Ishikawa (cell line): ENCODE results near the gene GPR78.

ENCODE experiments used
- EGR1 ChIP-seq: IDR thresholded peaks from 2 replicates; pipeline ENCODE4 v1.6.1; 2012
- EP300 ChIP-seq: IDR thresholded peaks from 2 replicates; pipeline ENCODE4 v1.6.1; 2012; ENCODE audit warnings: borderline replicate concordance
- FOXM1 ChIP-seq: IDR thresholded peaks from 2 replicates; pipeline ENCODE4 v1.6.1; 2012; ENCODE audit warnings: low read depth, borderline replicate concordance
- NFIC ChIP-seq: IDR thresholded peaks from 2 replicates; pipeline ENCODE4 v1.6.1; 2012
- RAD21 ChIP-seq: IDR thresholded peaks from 2 replicates; pipeline ENCODE4 v1.6.1; 2012; ENCODE audit warnings: low read depth
- TAF1 ChIP-seq: IDR thresholded peaks from 2 replicates; pipeline ENCODE4 v1.6.1; 2012; ENCODE audit warnings: low read depth, mild to moderate bottlenecking
- YY1 ChIP-seq: IDR thresholded peaks from 2 replicates; pipeline ENCODE4 v1.6.1; 2012; ENCODE audit warnings: low read depth
- ZBTB7A ChIP-seq: IDR thresholded peaks from 2 replicates; pipeline ENCODE4 v1.6.1; 2012; ENCODE audit warnings: low read depth
- TF ChIP-seq, protein P1 (sequence below): IDR thresholded peaks from 2 replicates; pipeline ENCODE4 v1.6.1; 2012; ENCODE audit warnings: low read depth, mild to moderate bottlenecking
- TF ChIP-seq, protein P2 (sequence below): IDR thresholded peaks from 2 replicates; pipeline ENCODE4 v1.6.1; 2012
- TF ChIP-seq, protein P3 (sequence below): IDR thresholded peaks from 2 replicates; pipeline ENCODE4 v1.6.1; 2012

DNA sequence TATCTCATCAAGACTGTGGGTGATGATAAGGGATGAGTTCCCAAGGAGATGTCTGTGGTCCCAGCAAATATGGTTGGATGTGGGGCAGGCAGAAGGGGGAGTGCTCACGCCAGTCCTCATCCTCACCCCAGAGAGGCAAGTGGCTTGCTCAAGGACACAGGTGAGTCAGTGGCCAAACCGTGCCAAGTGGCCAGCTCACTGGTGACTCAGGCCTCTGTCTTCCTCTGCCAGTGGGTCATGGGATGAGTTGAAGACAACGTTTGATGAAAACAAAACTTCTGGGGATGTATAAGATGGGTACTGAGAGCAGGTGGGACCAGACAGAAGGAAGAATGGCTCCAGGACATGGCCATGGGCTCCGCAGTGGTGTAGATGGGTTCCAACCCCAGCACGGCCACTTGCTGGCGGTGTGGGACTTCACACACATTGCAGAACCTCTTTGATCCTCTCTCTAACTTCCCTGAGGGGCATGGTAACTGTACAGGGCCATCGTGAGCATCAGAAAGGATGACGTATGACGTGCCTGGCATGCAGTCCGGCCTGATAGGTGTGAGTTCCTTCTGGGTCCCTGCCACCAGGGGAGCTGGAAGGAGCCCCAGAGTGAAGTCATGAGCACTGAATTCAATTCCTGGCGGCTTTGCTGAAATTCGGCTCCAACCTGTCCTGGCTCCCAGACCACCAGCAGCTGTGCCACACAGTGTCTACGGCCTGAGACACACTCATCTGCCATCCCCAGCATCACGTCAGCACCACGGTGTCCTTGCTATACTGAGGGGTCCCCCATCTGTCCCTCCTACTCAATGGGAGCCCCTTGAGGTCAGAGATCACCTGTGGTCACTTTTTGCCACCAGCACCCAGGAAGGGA lies 41.3 kb upstream of the GPR78 start:
- TF ChIP-seq, protein P1, sequence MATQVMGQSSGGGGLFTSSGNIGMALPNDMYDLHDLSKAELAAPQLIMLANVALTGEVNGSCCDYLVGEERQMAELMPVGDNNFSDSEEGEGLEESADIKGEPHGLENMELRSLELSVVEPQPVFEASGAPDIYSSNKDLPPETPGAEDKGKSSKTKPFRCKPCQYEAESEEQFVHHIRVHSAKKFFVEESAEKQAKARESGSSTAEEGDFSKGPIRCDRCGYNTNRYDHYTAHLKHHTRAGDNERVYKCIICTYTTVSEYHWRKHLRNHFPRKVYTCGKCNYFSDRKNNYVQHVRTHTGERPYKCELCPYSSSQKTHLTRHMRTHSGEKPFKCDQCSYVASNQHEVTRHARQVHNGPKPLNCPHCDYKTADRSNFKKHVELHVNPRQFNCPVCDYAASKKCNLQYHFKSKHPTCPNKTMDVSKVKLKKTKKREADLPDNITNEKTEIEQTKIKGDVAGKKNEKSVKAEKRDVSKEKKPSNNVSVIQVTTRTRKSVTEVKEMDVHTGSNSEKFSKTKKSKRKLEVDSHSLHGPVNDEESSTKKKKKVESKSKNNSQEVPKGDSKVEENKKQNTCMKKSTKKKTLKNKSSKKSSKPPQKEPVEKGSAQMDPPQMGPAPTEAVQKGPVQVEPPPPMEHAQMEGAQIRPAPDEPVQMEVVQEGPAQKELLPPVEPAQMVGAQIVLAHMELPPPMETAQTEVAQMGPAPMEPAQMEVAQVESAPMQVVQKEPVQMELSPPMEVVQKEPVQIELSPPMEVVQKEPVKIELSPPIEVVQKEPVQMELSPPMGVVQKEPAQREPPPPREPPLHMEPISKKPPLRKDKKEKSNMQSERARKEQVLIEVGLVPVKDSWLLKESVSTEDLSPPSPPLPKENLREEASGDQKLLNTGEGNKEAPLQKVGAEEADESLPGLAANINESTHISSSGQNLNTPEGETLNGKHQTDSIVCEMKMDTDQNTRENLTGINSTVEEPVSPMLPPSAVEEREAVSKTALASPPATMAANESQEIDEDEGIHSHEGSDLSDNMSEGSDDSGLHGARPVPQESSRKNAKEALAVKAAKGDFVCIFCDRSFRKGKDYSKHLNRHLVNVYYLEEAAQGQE: no peak
- TF ChIP-seq YY1 (no peak), EP300 (no peak), RAD21 (no peak), NFIC (no peak; the same call in 1 of the 2 replicates), FOXM1 (no peak), EGR1 (no peak), TAF1 (no peak), ZBTB7A (no peak)
- TF ChIP-seq, protein P2, sequence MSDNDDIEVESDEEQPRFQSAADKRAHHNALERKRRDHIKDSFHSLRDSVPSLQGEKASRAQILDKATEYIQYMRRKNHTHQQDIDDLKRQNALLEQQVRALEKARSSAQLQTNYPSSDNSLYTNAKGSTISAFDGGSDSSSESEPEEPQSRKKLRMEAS: no peak
- TF ChIP-seq, protein P3, sequence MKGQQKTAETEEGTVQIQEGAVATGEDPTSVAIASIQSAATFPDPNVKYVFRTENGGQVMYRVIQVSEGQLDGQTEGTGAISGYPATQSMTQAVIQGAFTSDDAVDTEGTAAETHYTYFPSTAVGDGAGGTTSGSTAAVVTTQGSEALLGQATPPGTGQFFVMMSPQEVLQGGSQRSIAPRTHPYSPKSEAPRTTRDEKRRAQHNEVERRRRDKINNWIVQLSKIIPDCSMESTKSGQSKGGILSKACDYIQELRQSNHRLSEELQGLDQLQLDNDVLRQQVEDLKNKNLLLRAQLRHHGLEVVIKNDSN: no peak
